Heart right ventricle (tissue), 16 donors: ENCODE results near the gene PRKD2. TPM values are rescaled to one million over a fixed set of nuclear protein-coding genes. Genes with fewer than 3 reads are reported as not detected.

Source experiments
- ATAC-seq, 8 donors: fragments of 200-7000 bp; cut with Tn5 transposase; one replicate each; pipeline ENCODE4 v1.9.1; 2020; ENCODE audit warnings: mild to moderate bottlenecking in 8 of 8, moderate library complexity in 8 of 8, moderate number of reproducible peaks in 1 of 8
- DNase-seq, 2 donors: peaks; one replicate each; pipeline ENCODE4 v3.0.0-alpha.2; 2020
- H3K27ac ChIP-seq, 10 donors: fragments of 200-600 bp; sonication (generic) in 2 of 10; one replicate each; pipeline versions ENCODE4 v1.5.0 to v1.8.0; 2020 to 2022; ENCODE audit warnings: mild to moderate bottlenecking in 3 of 10
- H3K27me3 ChIP-seq, 7 donors: fragments of 200-600 bp; one replicate each; pipeline ENCODE4 v1.8.0; 2021 to 2022; ENCODE audit warnings: mild to moderate bottlenecking in 2 of 7
- H3K36me3 ChIP-seq, 9 donors: fragments of 200-600 bp; sonication (generic) in 1 of 9; one replicate each; pipeline versions ENCODE4 v1.5.0 to v1.8.0; 2020 to 2022; ENCODE audit warnings: mild to moderate bottlenecking in 2 of 9
- H3K4me1 ChIP-seq, 9 donors: fragments of 200-600 bp; sonication (generic) in 1 of 9; one replicate each; pipeline versions ENCODE4 v1.5.0 to v1.8.0; 2020 to 2022; ENCODE audit warnings: mild to moderate bottlenecking in 4 of 9
- H3K4me3 ChIP-seq, 10 donors: fragments of 200-600 bp; sonication (generic) in 2 of 10; one replicate each; pipeline versions ENCODE4 v1.5.0 to v1.8.0; 2020 to 2022; ENCODE audit warnings: mild to moderate bottlenecking in 7 of 10, moderate library complexity in 2 of 10
- H3K9me3 ChIP-seq, 11 donors: fragments of 200-600 bp in 10 of 11; sonication (generic) in 2 of 11; one replicate each; pipeline versions ENCODE4 v1.5.0 to v1.8.0; 2013 to 2022; ENCODE audit warnings: mild to moderate bottlenecking in 2 of 11, control low read depth in 1 of 11, moderate library complexity in 1 of 11
- CTCF ChIP-seq, 9 donors: fragments of 200-600 bp; sonication (generic) in 2 of 9; IDR thresholded peaks; one replicate each; pipeline versions ENCODE4 v1.5.0 to v1.8.0; 2021 to 2022; ENCODE audit warnings: antibody characterized with exemption in 9 of 9, mild to moderate bottlenecking in 5 of 9, moderate library complexity in 1 of 9
- WGBS, 2 donors: extraction: QIAGEN DNeasy Blood & Tissue Kit; methylation state at CpG; one replicate each; pipeline ENCODE4 v1.1.7; 2013; ENCODE audit warnings: inconsistent platforms in 1 of 2; 5-methylcytosine and 5-hydroxymethylcytosine counted together
- intact Hi-C, 10 donors: fragments of 100-400 bp; cut with DNase I; formaldehyde crosslinking; loops; one replicate each; pipeline versions ENCODE4 v1.11.1 to v1.14.2; 2022
- polyA plus RNA-seq, 2 donors: library from polyadenylated mRNA; stranded (reverse); fragments of 200-250 nt; gene quantifications; one replicate each; pipeline ENCODE4 v1.2.3, GENCODE V29; 2013
- total RNA-seq, 10 donors: library from RNA; stranded (reverse); fragmentation: NEBNext Ultra II Directional in 3 of 10; extraction: Animal tissue kit (Norgen Biotek cat#: 25700) in 3 of 10; gene quantifications; one replicate each; pipeline versions ENCODE4 v1.2.1 to v1.2.4, GENCODE V29; 2021 to 2023
- donor health status: Arrhythmogenic right ventricular cardiomyopathy.
- donor health status: ischemic (EF 13 %, LVEDD 7.1; RV severe dilation, severe dysfunction).
- donor health status: healthy with polysubstance abuse.
- donor health status: DM: no; HTN: yes; CAD: no.
- donor health status: DM: no; HTN: no; CAD: no.
- donor health status: ischemic (EF 25% LVEDD 6.9; RV normal size, moderate dysfunction).
- donor health status: ischemic (EF 25% LVEDD 5.7; RV mildly dilated, moderate dysfunction).
- donor health status: healthy.
- donor health status: DM: yes; HTN: yes; CAD: no.
- donor health status: Ischemic cardiomyopathy.
- donor health status: ischemic (EF 35%, LVEDD 5.7; RV mildly dilated, moderate dysfunction).
- donor health status: nonischemic (EF 11% LVEDD 7.7; RV severe dilation, severe dysfunction).
- donor health status: DM: yes; HTN: yes; CAD: no.
- donor health status: PGD.
- donor health status: ischemic (EF 29% LVEDD 5.4; RV normal size, mild dysfunction).
- donor health status: nonischemic (EF 23%, LVEDD 6.1; RV moderate dilation, normal function).

Gene PRKD2
- total and polyA plus RNA-seq, 12 donors, result 11.7 to 22.7 (median 13.8) TPM

- ATAC-seq (no peak), DNase-seq (no peak)
- intact Hi-C loops, result no loop called here
- Histone ChIP-seq H3K36me3 (peaks cover 6 to 100% (median 88%) of the 10 kb centered on the region in 9 donors), H3K27me3 (no peaks in the 10 kb centered on the region), H3K9me3 (no peaks in the 10 kb centered on the region), H3K4me3 (peak overlapping the region in 3 of 10 donors; percentile 20 to 31 (median 20)), H3K27ac (peak overlapping the region in 5 of 10 donors; percentile 69 to 82 (median 77)), H3K4me1 (peaks cover 9 to 57% (median 32%) of the 10 kb centered on the region in 9 donors)
- WGBS, 2 donors, result 81 to 86% methylated on average over 10 of the region's 10 CpGs
- TF ChIP-seq CTCF (IDR thresholded peaks at IDR 0.05), result no peak
Observed at GRCh38 chr19:46726551-46726950, 9.6 kb upstream of the PRKD2 start.

GRCh38 chr19:46725859-46726393 is 9.0 kb upstream of the PRKD2 start:
- peaks cover 9 to 51% (median 29%) of the 10 kb centered on the region in 9 donors for H3K4me1 ChIP-seq
- H3K4me3 ChIP-seq, result no peak overlapping the region
- H3K36me3 ChIP-seq, result peaks cover 6 to 100% (median 91%) of the 10 kb centered on the region in 9 donors
- WGBS, 2 donors, result 58% methylated on average over 9 of the region's 9 CpGs
- TF ChIP-seq CTCF (IDR thresholded peaks at IDR 0.05), result no peak
- ATAC-seq, result no peak
- H3K9me3 ChIP-seq, result no peaks in the 10 kb centered on the region
- intact Hi-C loops, result no loop called here
- DNase-seq, result no peak
- peak overlapping the region in 2 of 10 donors; percentile 69 to 81 for H3K27ac ChIP-seq
- no peaks in the 10 kb centered on the region for H3K27me3 ChIP-seq

GRCh38 chr19:46725036-46725820 is 8.3 kb upstream of the PRKD2 start:
- no peak for DNase-seq
- no peak overlapping the region for H3K4me3 ChIP-seq
- no peak for ATAC-seq
- peaks cover 9 to 51% (median 22%) of the 10 kb centered on the region in 9 donors for H3K4me1 ChIP-seq
- no peak for TF ChIP-seq CTCF (IDR thresholded peaks at IDR 0.05)
- H3K9me3 ChIP-seq, result no peaks in the 10 kb centered on the region
- peaks cover 3 to 100% (median 91%) of the 10 kb centered on the region in 9 donors for H3K36me3 ChIP-seq
- H3K27ac ChIP-seq, result no peak overlapping the region
- intact Hi-C loops, result no loop called here
- H3K27me3 ChIP-seq, result no peaks in the 10 kb centered on the region
- WGBS, 2 donors, result 89 to 92% methylated on average over 26 of the region's 26 CpGs

- no peaks in the 10 kb centered on the region for H3K27me3 ChIP-seq
- H3K4me1 ChIP-seq, result peaks cover 9 to 51% (median 20%) of the 10 kb centered on the region in 9 donors
- no peak overlapping the region for H3K4me3 ChIP-seq
- no peaks in the 10 kb centered on the region for H3K9me3 ChIP-seq
- DNase-seq, result no peak
- TF ChIP-seq CTCF (IDR thresholded peaks at IDR 0.05), result no peak
- intact Hi-C loops, result no loop called here
- ATAC-seq, result no peak
- H3K27ac ChIP-seq, result no peak overlapping the region
- H3K36me3 ChIP-seq, result peaks cover 3 to 100% (median 90%) of the 10 kb centered on the region in 9 donors
- WGBS, 2 donors, result 82 to 88% methylated on average over 20 of the region's 20 CpGs
Observed at GRCh38 chr19:46724468-46724867, 7.6 kb upstream of the PRKD2 start.
